AG20443 (cell line): ENCODE results near the gene NDUFA5.

Experiments used
- DNase-seq: peaks from one replicate; pipeline ENCODE4 v3.0.0; 2012; ENCODE audit warnings: low spot score, mixed read lengths

NDUFA5 gene

GRCh38 chr7:123502201-123502600 lies 55.4 kb downstream of the NDUFA5 start:
- no peak for DNase-seq

GRCh38 chr7:123500878-123501489 lies 56.6 kb downstream of the NDUFA5 start:
- DNase-seq = no peak

- DNase-seq = no peak
Observed at GRCh38 chr7:123499211-123499970, 58.2 kb downstream of the NDUFA5 start.

GRCh38 chr7:123498601-123499000 lies 59.0 kb downstream of the NDUFA5 start:
- no peak for DNase-seq

GRCh38 chr7:123498031-123498430 lies 59.6 kb downstream of the NDUFA5 start:
- DNase-seq = no peak

GRCh38 chr7:123494193-123494796 lies 63.3 kb downstream of the NDUFA5 start:
- peak; percentile 29 for DNase-seq

GRCh38 chr7:123492485-123492884 lies 65.1 kb downstream of the NDUFA5 start:
- DNase-seq = no peak
